NCI-H1930 (cell line): Measurements from ENCODE around the gene DPYSL4.

Source experiments
- DNase-seq, 2 experiments: peaks; one replicate each; lab custom pipeline; 2025; lab: John Stamatoyannopoulos, UW

Gene DPYSL4

DNA sequence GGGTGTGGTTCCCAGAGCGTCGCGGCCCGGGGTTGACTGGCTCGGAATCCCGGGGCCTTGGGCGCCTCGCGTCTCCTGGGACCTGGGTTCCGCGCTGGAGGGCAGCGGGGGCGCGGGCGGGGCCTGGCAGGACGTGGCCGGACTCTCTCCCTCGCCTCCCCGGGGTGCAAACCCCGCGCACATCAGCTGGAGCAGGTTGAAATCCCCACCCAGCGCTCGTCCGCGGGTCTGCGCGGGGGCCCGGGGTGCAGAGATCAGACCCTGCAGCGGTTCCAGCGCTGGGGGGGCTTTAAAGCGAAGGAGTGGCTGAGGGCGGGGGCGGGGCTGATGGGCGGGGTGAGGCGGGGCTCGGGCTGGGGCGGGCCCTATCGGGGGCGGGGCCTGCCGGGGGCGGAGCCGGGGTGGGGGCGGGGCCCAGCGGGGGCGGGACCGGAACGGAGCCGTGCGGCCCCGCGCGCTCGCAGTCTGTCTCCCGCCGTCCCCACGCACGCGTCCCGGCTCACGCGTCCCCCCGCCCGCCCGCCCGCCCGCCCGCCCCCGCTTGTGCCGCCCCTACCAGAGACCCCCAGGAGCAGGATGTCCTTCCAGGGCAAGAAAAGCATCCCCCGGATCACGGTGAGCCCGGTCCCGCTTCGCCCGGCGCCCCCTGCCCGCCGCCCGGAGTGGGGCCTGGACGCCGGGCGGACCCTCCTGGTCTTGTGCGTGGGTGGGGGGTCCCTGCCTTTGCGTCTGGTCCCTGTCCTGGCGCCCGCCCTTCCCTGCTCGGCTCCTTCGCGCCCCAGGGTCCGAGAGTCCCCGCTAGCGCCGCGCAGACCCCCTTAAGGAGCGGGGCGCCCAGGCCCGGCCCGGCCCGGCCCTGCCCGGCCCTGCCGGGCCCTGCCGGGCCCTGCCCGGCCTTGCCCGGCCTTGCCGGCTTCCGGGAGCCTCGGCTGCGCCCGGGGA, at the start of gene DPYSL4:
DPYSL4 (plus strand) TSS at position 461 of the 942 bp plus-strand sequence; CDS start at position 577, 116 bp downstream.
- DNase-seq, result no peak

DNA sequence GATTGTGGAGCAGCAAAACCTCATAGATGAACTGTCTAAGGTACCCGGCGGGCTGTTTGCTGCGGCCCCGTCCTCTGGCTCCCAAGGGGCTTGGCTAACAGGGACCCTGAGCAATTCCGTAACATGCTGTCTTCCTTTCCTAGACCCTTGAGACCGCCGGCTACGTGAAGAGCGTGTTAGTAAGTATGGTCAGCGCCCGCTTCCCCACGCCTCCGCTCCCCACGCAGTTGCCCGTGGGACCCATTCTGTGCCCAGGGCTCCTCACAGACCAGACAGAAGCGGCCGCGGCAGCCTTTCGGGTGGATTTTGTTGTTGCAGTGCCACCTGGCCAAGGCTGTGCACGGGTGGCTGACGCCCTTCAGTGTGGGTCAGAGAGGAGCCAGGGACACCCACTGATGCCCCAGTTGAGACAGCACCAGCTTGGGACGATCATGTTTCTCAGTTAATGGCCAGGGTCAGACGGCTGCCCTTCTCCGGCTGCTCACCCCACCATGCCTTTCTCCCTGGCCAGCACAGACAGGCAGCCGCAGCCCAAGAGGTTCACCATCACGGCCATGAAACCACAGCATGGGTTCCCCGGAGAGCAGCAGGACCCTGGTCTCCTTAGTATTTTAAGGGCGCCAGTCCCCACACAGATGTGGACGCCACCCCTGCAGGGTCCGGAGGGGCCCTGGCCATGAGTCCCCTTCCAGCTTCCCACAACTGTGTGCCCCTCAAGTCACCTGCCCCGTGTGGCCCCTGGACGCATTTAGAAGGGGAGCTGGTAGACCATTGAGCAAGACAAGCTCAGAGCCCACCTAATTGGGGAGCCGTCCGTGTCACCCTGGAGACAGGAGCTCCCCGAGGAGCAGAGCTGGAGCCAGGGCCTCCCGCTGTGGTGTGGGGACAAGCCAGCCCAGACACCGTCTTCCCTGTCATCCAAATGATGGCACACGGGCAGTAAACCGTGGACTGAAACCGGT, 49.4 kb upstream of the DPYSL4 start:
- no peak for DNase-seq

DNA sequence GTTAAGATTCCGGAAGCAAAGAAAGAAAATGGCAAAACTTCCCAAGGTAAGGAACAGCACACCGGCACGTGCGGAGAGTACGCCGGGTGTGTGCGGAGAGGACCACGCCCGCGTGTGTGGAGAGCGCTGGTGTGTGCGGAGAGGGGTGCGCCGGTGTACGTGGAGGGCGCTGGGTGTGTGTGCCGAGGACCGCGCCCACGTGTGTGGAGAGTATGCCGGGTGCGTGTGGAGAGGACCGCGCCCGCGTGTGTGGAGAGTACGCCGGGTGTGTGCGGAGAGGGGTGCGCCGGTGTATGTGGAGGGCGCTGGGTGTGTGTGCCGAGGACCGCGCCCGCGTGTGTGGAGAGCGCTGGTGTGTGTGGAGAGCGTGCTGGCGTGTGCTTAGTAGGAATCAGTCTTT, 48.6 kb upstream of the DPYSL4 start:
- DNase-seq, result no peak

DNA sequence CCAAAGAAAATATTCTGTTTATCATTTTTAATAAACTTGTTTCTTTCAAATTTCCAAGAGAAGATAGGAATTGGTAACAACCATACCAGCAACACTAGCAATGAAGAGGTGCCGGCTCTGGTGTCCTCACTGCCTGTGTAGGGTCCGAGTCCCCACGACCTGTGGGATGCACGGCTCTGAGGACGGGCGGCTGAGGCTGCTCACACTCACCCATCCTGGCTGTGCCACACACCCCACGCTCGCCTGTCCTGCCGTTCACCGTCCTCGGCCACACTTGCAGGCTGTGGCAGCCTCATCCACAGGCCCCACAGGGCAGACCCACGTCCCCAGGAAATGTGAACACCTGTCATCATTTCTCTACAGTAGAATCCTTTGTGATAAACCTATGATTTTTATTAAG, 48.2 kb upstream of the DPYSL4 start:
- no peak for DNase-seq

DNA sequence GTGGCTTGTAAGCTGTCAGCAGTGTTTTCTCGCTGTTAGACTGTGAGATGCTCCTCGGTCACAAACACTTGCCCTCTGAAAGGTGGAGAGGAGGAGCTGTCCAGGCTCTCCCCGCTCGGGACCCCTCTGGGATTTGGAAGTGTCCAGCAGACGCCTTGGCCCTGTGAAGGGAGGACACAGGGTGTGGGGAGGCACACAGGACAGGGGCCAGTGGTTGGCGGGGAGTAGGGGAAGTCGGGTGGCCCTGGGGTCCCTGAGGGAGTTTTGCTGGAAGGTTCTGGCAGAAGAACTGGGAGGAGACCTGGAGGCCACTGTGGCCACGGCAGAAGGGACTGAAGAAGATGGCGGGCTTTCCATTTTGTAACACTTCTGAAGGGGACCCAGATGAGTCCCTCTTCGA, 47.2 kb upstream of the DPYSL4 start:
- DNase-seq, result no peak

DNA sequence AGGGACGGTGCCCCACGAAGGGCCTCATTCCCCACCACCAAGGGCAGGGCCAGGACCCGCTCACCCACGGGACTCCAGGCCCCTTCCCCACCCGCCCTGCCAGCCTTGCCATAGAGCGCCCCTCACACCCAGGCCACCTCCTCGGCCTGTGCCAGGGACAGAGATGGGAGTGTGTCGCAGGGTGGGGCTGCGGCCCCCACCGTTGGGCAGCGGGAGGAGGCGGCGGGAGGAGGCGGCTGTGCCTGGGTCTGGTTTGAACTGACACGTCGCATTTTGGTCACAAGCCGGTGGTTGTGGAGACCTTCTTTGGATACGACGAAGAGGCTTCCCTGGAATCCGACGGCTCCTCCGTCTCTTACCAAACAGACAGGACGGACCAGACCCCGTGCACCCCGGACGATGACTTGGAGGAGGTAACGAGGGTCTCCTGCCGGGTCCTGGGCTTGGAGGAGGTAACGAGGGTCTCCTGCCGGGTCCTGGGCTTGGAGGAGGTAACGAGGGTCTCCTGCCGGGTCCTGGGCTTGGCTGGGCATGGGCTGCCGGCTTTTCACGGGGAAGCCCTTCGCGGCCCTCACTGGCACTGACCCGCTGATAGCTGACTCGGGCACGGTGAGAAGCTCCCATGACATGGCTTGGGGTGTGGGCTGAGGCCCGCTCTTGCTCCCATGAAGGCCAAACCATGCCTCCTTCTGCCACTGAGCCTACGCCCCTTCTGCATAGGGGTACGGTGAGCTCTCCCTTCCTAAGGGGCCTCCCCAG, 46.4 kb upstream of the DPYSL4 start:
- no peak for DNase-seq

DNA sequence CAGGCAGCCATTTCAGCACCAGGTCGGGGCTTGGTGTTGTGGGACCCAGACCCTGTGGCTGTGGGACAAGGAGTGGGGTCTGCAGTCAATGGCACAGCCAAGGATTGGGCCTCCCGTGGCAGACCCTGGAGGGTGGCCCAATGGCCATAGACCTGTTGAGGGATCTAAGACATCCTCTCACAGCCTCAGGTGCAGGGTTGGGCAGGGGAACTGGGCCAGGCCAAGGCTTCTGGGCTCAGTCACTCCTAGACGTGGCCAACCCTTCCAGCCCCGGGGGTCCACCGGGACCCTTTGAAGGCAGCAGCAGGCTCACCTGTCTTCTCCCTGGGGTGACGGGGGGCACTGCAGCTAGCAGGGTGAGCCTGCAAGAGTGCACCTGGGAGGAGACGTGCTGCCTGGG, 45.7 kb upstream of the DPYSL4 start:
- no peak for DNase-seq

DNA sequence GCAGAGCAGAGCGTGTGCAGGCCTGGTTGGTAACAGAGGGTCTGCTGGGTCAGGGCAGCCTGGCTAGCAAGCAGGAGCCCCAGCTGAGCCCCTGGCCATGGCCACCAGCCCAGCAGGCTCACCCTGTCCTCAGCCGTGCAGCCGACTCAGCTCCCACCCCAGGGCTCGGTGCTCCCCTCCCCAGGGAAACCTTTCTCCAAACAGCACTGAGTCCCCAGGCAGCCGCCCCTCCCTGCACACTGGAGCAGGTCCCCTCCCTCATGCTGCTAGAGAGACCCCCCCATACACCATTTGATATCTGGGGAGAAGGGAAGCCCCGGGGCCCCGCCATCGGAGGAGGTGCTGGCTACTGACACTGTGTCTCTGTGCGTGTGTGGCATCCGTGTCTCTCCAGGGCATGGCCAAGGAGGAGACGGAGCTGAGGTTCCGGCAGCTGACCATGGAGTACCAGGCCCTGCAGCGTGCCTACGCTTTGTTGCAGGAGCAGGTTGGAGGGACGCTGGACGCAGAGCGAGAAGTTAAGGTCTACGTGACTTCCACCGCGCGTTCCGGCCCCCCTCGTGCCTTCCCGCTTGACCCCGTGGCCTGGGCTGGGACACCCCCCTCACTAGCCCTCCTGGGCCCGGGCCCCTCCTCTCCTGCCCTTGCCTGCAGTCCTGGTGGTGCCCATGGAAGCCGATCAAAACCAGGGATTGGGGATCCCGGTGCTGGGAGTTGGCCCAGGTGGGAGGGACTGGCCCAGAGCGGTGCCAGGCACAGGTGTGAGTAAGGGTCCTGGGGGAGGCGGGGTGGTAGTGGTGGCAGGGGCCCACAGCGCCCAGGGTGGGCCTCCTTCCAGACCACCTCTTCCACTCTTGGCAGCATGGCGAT, 45.0 kb upstream of the DPYSL4 start:
- DNase-seq, result no peak

DNA sequence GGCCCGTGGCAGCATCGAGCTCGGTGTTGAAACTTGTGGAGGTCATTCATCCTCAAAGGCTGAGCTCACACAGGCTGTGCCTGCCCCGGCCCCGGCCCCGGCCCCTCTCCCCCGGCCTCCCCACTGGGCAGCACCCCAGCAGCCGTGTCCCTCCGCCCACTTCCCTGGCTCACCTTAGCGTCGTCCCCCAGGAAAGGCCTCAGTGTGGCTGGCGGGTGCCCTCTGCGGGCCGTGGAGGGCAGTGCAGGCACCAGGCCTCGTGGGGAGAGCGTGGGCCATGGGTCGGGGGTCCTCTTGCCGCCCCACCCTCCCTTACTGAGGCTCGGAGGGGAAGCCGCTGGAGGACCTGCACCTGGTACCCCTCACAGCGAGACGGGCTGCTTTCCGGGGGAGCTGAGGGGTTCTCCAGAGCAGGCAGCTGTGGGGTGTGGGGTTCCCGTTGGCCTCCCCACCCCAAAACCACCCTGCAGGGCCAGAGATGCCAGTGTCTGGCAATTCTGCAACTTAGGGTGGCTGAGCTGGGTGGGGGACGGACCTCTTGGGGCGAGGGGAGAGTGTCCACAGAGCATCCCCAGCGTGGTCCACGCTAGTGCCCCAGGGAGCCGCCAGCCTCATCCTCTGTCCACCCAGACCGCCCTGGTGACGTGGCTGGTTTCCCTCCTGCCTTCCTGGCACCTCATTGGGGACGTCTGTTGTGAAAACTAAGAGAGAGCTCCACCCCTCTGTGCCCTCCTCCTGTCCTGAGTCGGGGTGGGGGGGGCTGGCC, 44.2 kb upstream of the DPYSL4 start:
- peak in 1 of 2 experiments; percentile 11 for DNase-seq

DNA sequence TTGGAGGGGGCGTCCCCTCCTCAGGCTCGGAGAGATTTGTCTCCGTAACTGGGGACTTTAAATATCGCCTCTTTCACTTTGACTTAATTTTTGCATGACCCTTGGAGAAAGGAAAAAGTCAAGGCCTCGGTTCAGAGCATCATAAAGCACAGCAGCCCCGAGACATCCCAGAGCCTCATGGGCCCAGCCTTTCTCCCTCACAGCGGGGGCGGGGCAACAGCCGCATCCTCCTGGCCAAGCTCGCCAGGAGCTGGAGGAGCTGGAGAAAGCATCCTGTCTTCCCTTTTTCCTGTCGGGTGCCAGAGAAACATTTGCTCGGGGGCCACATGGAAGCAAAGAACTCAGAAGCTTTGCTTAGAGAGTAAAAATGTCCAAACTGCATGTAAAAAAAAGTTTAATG, 43.6 kb upstream of the DPYSL4 start:
- no peak for DNase-seq

DNA sequence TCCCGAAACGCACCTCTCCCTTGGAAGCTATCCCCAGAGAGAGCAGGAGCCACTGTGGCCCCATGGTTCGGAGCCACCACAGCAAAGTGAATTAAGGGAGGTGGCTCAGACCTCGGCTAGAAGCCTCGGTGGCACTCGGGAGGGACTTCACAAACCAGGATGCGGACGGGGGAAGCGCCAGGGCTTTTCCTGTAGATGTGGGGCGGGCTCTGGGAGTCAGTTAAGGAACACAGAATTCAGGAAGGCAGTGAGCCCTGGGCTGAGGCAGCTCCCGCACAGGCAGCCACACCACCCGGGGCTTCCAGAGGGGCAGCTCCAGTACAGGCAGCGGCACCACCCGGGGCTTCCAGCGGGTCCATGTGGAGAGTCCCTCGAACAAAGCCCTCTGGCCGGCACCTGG, 42.7 kb upstream of the DPYSL4 start:
- no peak for DNase-seq

DNA sequence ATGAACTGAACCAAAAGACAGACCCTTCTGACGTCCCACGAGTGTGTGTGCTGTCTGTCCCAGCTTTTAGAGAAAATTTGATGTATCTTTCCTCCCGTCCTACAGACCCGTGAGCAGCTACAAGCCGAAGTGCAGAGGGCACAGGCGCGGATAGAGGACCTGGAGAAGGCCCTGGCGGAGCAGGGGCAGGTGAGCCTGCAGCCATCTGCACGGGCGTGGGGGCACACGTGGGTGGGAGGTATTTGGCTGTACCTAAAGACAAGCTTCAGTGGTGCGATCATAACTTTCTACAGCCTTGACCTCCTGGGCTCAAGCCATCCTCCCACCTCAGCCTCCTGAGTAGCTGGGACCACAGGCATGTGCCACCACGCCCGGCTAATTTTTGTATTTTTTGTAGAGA, 41.7 kb upstream of the DPYSL4 start:
- DNase-seq, result no peak

DNA sequence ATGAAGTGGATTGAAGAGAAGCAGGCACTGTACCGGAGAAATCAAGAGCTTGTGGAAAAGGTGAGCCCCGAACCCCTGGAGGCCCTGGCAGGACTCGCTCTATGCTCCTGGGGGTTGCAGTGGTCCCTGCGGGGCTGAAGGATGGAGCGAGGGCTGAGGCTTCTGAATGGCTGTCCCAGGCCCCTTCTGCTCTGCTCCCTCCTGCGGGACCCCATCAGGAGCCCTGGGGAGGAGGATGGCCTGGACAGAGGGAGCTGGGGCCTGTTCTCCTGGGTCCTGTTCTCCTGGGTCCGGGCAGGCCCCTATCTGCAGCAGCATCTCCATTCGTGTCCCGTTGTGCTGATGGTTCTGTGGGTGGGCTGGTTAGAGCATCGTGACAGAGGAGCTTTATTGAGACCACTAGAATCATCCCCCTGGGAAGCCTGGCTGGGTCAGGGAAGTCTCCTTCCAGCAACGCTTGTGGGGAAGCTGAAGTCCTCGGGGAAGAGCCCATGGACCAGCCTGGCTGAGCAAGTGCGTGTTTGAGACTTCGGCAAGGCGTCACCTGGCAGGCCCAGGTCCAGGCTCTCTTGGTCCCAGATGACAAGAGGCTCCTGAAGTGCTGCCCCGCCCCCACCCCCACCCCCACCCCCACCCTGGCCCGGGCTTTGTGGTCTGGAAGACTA, 41.1 kb upstream of the DPYSL4 start:
- no peak for DNase-seq

DNA sequence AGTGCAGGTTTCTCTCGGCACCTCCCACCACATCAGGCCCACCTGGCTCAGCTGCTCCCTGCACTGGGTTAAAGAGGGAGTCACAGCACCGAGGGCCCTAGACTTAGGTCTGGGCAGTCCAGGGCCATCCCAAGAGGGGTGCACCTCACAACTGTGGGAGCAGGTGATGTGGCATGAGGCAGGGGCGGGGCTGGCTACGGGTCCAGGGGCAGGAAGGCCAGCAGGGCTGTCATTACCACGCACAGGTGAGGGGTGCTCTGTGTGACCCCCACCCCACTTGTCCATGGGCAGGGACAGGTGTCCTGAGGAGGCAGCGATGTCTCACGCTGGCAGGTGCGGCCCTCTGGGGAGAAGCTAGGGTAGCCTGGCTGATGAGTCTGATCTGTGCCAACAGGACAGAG, 40.5 kb upstream of the DPYSL4 start:
- DNase-seq, result no peak

DNA sequence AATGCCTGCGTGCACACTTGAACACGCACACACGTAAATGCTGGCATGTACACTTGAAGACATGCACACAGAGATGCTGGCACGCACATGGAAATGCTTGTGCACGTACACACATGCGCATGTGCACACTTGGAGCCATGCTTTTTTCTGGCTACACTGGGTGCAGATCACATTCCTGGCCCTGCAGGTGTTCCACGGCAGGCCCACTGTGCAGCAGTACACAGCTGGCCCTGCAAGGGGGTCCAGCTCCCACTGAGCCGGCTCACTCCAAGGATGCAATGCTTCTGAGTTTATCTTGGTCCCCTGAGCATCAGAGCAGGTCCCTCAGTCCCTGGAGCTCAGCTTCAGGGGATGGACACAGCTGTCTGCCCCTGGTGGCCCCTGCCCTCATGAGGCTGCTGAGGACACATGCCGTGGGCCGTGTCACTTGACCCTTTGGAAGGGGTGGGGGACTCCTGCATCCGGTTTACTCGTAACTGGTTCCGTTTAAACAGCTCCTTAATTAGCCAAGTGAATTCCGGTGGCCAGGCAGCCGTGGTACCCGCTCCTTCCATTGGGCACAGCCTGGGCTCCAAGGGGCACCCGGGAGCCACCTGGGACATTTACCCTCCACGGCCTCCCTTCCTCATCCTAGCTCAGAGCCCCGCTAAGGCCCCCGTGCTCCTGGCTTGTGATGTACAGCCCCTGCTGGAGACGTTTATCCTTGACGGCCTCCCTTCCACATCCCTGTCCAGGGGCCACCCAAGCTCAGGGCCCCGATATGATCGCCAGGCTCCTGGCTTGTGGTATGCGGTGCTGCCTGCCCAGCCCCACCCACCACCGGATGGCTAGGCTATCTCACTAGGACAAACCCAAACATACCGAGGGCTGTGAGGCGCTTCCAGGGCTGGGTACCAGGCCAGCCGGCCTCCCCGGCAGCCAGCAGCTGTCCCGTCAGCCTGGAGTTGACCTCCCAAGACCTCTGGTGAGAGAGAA, 39.5 kb upstream of the DPYSL4 start:
- DNase-seq, result no peak

DNA sequence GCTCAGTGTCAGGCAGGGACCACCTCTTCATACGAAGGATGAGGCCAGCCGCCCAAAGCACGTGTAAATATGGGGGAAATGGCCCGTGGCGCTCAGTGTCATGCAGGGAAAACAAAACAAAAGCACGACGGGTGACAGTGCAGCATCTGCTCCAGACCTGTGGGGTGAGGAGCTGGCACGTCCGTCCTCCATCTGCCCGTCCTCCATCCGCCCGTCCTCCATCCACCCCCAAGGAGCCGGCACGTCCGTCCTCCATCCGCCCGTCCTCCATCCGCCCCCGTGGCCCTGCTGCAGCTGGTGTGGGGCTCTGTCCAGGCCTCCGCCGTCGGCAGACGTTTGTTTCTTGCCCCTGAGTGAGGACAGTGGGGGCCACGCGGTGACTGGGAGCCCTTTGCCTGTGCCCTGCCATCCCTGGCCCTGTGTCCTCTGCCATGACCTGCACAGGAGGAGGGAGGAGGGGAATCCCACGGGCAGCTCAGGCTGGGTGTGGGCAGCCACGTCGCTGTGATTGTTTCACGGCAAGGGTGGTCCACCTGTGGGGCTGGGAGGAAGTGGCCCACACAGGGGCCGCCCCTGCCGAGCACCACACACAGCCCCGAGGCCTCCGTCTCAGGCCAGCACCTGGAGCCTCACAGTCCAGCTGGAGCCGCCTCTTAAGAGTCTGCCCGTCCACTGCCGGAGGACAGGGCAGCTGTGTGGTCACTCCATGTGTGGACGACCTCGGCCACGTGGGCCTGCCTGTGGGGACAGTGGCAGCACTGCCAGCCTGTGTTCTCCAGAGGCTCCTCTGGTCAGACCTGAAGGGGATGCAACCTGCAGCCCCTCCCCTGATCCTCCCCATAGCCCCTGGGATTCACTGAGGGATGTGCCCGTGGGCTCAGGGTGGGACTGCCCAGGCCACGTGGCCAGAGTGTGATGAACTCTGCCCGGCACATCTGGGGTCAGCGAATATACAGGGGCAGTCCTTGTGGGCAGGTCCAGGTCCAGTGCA, 38.2 kb upstream of the DPYSL4 start:
- no peak for DNase-seq

DNA sequence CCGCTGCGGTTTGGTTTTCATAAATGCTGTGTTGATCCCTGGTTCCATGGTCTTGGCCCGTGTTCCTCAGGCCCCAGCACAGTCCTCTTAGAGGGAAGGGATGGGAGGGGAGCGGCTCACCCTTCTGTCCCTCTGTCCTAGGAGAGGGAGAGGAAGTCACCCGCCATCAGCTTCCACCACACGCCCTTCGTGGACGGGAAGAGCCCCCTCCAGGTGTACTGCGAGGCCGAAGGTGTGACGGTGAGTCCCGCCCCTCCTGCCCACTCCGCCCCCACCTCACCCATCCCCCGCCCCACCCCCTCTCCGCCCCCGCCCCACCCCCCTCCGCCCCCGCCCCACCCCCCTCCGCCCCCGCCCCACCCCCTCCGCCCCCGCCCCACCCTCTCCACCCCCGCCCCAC, 37.5 kb upstream of the DPYSL4 start:
- DNase-seq, result no peak
